Endothelial cell of umbilical vein (primary cell): ENCODE measurements around the gene NDUFS8. TPM values are rescaled to one million over a fixed set of nuclear protein-coding genes. Genes with fewer than 3 reads are reported as not detected.

Experiments
- BruUV-seq: library from RNA; stranded (reverse); fragments of 400-500 nt; replicated peaks from 2 replicates; lab custom pipeline; 2021; lab: Mats Ljungman, UMichigan
- CTCF ChIA-PET: fragments of 300-600, 350-600 bp; sonication (Branson Sonifier 250); formaldehyde crosslinking; loops from one replicate; lab custom pipeline; 2021; ENCODE audit warnings: antibody characterized with exemption, inconsistent platforms; lab: Charles Lee
- POLR2A ChIA-PET: fragments of 300-600, 350-600 bp; sonication (Branson Sonifier 250); formaldehyde crosslinking; loops from one replicate; lab custom pipeline; 2021; ENCODE audit warnings: antibody characterized with exemption, inconsistent platforms; lab: Charles Lee
- DNase-seq: peaks from one replicate; pipeline ENCODE4 v3.0.0-alpha.2; 2011; ENCODE audit warnings: low read depth, low spot score
- FAIRE-seq: peaks from 2 replicates; lab custom pipeline; 2011; peaks lifted over from hg19 to GRCh38; lab: Jason Lieb, UNC
- H2AFZ ChIP-seq: 2 replicates; pipeline ENCODE4 v1.6.0; 2012; ENCODE audit warnings: low read depth, low read length, control low read depth, inconsistent platforms
- H3K27ac ChIP-seq: 2 replicates; pipeline ENCODE4 v1.5.1; 2011; ENCODE audit warnings: low read depth, mild to moderate bottlenecking, control low read depth, low read length, moderate library complexity; ENCODE audit not compliant: insufficient read depth
- H3K27me3 ChIP-seq, 2 experiments: 2 replicates each; pipeline versions ENCODE4 v1.6.0 to v1.6.1; 2011; ENCODE audit warnings: low read length in 2 of 2, mixed read lengths in 1 of 2; ENCODE audit not compliant: control insufficient read depth in 2 of 2, insufficient read depth in 2 of 2
- H3K36me3 ChIP-seq, 2 experiments: 2 replicates in 1 of 2; 3 replicates in 1 of 2; pipeline ENCODE4 v1.5.1; 2011; ENCODE audit warnings: low read length in 2 of 2, mild to moderate bottlenecking in 1 of 2, moderate library complexity in 1 of 2; ENCODE audit not compliant: control insufficient read depth in 2 of 2, insufficient read depth in 2 of 2; ENCODE audit errors: extremely low read depth in 1 of 2
- H3K4me1 ChIP-seq: 3 replicates; pipeline ENCODE4 v1.5.1; 2011; ENCODE audit warnings: mild to moderate bottlenecking, low read length; ENCODE audit not compliant: control insufficient read depth, insufficient read depth; ENCODE audit errors: extremely low read depth
- H3K4me2 ChIP-seq: 2 replicates; pipeline ENCODE4 v1.6.1; 2011; ENCODE audit warnings: low read length, control low read depth, mixed read lengths; ENCODE audit not compliant: insufficient read depth
- H3K4me3 ChIP-seq, 3 experiments: fragments of 200-600 bp in 1 of 3; sonication (generic), shearing (Covaris generic) in 1 of 3; replicated peaks in 1 of 3; 2 replicates each; pipeline ENCODE4 v1.5.1; 2011 to 2016; ENCODE audit warnings: control low read depth in 3 of 3, low read length in 3 of 3, mild to moderate bottlenecking in 2 of 3, inconsistent platforms in 1 of 3, low read depth in 1 of 3, moderate library complexity in 1 of 3; ENCODE audit not compliant: insufficient read depth in 1 of 3
- H3K79me2 ChIP-seq: 2 replicates; pipeline ENCODE4 v1.6.0; 2012; ENCODE audit warnings: low read length, inconsistent platforms; ENCODE audit not compliant: control insufficient read depth, insufficient read depth
- H3K9ac ChIP-seq: replicated peaks from 2 replicates; pipeline ENCODE3; 2011; ENCODE audit warnings: low read length, control low read depth; ENCODE audit not compliant: insufficient read depth; ENCODE audit errors: extremely low read depth
- H3K9me1 ChIP-seq: replicated peaks from 3 replicates; pipeline ENCODE4 v1.6.0; 2011; ENCODE audit warnings: mild to moderate bottlenecking, low read length; ENCODE audit not compliant: control insufficient read depth, insufficient read depth; ENCODE audit errors: extremely low read depth
- H3K9me3 ChIP-seq: replicated peaks from 2 replicates; pipeline ENCODE4 v1.5.1; 2012; ENCODE audit warnings: low read length, inconsistent platforms; ENCODE audit not compliant: control insufficient read depth, insufficient read depth
- H4K20me1 ChIP-seq: replicated peaks from 2 replicates; pipeline ENCODE3; 2011; ENCODE audit warnings: mild to moderate bottlenecking, low read length; ENCODE audit not compliant: control insufficient read depth, insufficient read depth; ENCODE audit errors: extremely low read depth
- POLR2A ChIP-seq: IDR thresholded peaks from 2 replicates; pipeline ENCODE4 v1.6.1; 2012; ENCODE audit warnings: low read depth, mild to moderate bottlenecking, control low read depth, low read length
- POLR2AphosphoS5 ChIP-seq: IDR thresholded peaks from 2 replicates; pipeline ENCODE4 v1.6.1; 2012; ENCODE audit warnings: low read depth, mild to moderate bottlenecking, control low read depth, low read length, moderate library complexity; ENCODE audit not compliant: insufficient read depth
- dilution Hi-C: fragments of 300-500 bp; cut with MboI; formaldehyde crosslinking; loops from one replicate; pipeline ENCODE4 v1.15.0; 2019; ENCODE audit warnings: low sequenced_read_pairs; ENCODE audit not compliant: extremely low pct_ligation_motif_present
- intact Hi-C: fragments of 100-400 bp; cut with micrococcal nuclease; formaldehyde crosslinking; loops from one replicate; pipeline ENCODE4 v1.10.0; 2022
- polyA plus RNA-seq, 4 experiments: library from polyadenylated mRNA; depleted of rRNA in 3 of 4; stranded (reverse) in 3 of 4; unstranded in 1 of 4; fragments of >200 nt; gene quantifications; 2 replicates each; pipeline versions ENCODE4 v1.2.1 to v1.2.3, GENCODE V29; 2011 to 2012; ENCODE audit warnings: missing spikeins in 1 of 4
- total RNA-seq: library from RNA; stranded (reverse); gene quantifications from 2 replicates; pipeline ENCODE4 v1.2.3, GENCODE V29; 2021
- TF ChIP-seq, protein P1 (sequence below), 2 donors: IDR thresholded peaks; 1 replicate in 1 of 2; 2 replicates in 1 of 2; pipeline ENCODE4 v1.5.1; 2011; ENCODE audit warnings: low read length in 2 of 2, mild to moderate bottlenecking in 2 of 2, moderate library complexity in 2 of 2, control low read depth in 1 of 2, inconsistent platforms in 1 of 2, low read depth in 1 of 2; ENCODE audit not compliant: insufficient read depth in 1 of 2; ENCODE audit errors: extremely low read depth in 1 of 2

NDUFS8 gene
- total and polyA plus RNA-seq, 2 donors (not counting 3 experiments of a cell fraction or from before 2014, with no cell fraction given), result 166 to 170 TPM

DNA sequence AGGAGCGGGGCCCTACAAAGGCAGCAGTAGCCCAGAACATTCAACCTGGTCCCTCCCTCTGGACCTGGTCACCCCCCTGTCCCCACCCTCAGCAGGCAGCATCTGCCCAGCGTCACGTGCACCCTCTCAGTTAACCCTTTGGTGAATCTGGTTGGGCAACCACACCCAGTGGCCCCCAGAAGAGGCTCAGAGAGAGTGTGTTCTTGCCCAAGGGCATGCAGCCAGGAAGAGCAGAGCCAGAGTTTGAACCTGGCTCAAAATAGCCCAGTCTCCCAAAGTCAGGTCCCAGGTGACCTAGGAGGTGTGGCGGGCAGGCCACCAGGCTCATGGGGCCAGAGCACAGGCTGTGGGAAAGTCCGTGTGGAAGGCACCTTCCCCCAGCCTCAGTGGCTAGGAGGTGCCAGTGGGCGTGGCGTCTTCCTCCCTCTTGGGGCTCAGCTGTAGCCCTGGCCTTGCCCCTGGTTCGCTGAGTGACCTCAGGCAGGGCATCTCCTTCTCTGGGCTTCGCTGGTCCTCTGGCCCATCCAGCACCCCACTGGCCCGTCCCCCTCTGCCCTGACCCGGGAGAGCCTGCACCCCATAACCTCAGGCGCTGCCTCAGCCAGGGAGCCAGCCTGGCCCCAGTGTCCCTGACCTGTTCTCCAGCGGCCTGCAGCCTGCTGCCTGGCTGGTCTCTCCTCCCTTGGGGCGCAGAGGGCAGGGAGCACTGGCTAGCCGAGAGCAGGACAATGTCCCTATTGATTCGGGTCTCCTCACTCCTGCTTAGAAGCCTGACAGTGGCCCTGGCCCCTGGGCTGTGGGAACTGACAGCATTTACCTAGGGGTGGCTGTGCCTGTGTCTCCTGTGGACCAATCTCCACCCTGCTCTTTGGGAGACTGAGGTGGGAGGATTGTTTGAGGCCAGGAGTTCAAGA lies 13.3 kb upstream of the NDUFS8 start:
- Histone ChIP-seq H3K9me3 (no peaks in the 10 kb centered on the region), H3K27me3 (no peaks in the 10 kb centered on the region), H3K4me2 (no peak overlapping the region), H3K4me1 (peaks cover 7% of the 10 kb centered on the region), H3K79me2 (no peaks in the 10 kb centered on the region), H3K9ac (no peak overlapping the region), H3K9me1 (no peaks in the 10 kb centered on the region), H3K36me3 (no peaks in the 10 kb centered on the region), H3K4me3 (no peak overlapping the region), H3K27ac (no peak overlapping the region), H2AFZ (no peak overlapping the region), H4K20me1 (no peaks in the 10 kb centered on the region)
- FAIRE-seq (no peak), DNase-seq (no peak)
- intact Hi-C loops, result no loop called here
- TF ChIP-seq POLR2AphosphoS5, result no peak
- TF ChIP-seq POLR2A, result no peak
- TF ChIP-seq, protein P1, sequence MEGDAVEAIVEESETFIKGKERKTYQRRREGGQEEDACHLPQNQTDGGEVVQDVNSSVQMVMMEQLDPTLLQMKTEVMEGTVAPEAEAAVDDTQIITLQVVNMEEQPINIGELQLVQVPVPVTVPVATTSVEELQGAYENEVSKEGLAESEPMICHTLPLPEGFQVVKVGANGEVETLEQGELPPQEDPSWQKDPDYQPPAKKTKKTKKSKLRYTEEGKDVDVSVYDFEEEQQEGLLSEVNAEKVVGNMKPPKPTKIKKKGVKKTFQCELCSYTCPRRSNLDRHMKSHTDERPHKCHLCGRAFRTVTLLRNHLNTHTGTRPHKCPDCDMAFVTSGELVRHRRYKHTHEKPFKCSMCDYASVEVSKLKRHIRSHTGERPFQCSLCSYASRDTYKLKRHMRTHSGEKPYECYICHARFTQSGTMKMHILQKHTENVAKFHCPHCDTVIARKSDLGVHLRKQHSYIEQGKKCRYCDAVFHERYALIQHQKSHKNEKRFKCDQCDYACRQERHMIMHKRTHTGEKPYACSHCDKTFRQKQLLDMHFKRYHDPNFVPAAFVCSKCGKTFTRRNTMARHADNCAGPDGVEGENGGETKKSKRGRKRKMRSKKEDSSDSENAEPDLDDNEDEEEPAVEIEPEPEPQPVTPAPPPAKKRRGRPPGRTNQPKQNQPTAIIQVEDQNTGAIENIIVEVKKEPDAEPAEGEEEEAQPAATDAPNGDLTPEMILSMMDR (IDR thresholded peaks at IDR 0.05; ENCODE audit: extremely low read depth in 1 of 2, insufficient read depth in 1 of 2, low read depth in 1 of 2, low read length in 2 of 2), result no peak
- dilution Hi-C loops, result no loop called here
- ChIA-PET POLR2A (no interaction called here), CTCF (no interaction called here)
- BruUV-seq, result no TSS peak
